Measurements from ENCODE around the gene DISC1.

DNA sequence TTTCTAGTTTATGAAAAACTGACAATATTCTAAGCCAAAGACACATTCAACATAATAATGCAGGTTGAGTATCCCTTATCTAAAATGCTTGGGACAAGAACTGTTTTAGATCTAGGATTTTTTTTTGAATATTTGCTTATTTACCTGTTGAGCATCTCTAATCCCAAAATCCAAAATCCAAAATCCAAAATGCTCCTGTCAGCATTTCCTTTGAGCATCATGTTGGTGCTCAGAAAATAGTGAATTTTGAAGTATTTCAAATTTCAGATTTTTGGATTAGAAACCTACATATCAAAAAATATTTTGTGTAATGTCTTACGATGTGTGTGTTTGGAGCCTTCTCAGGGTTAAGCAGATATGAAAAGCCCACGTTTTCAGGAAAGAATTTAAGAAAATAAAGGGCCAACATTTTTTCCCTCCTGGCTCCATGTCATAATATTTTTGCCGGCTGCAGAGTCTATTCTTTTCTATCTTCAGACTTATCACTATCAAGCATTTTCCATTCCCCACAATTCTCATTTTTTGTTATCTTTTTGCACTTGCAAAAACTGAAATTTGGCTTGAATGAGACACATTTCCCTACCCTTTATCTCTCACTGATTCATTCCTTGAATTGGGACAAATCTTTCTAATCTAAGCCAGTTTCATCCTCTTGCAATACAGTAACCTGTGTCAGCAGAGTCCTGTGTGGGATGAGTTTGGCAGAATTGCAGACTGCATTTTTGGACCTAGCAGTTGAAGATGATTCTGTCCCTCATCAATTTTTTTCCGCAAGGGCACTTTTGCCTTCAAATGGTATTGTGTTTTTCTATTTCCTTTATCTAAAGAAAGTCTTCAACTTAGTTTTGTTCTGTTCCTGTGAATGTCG is 233.9 kb downstream of the DISC1 start:
- TF ChIP-seq, protein P1, sequence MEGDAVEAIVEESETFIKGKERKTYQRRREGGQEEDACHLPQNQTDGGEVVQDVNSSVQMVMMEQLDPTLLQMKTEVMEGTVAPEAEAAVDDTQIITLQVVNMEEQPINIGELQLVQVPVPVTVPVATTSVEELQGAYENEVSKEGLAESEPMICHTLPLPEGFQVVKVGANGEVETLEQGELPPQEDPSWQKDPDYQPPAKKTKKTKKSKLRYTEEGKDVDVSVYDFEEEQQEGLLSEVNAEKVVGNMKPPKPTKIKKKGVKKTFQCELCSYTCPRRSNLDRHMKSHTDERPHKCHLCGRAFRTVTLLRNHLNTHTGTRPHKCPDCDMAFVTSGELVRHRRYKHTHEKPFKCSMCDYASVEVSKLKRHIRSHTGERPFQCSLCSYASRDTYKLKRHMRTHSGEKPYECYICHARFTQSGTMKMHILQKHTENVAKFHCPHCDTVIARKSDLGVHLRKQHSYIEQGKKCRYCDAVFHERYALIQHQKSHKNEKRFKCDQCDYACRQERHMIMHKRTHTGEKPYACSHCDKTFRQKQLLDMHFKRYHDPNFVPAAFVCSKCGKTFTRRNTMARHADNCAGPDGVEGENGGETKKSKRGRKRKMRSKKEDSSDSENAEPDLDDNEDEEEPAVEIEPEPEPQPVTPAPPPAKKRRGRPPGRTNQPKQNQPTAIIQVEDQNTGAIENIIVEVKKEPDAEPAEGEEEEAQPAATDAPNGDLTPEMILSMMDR (IDR thresholded peaks at IDR 0.05) = no peak
- no peak for TF ChIP-seq POLR2A (IDR thresholded peaks at IDR 0.05)
